Raji (cell line): ENCODE results near the gene EXOC3L2.

Source experiments
- POLR2A ChIP-seq: IDR thresholded peaks from 2 replicates; pipeline ENCODE4 v1.6.1; 2011; ENCODE audit warnings: low read depth, low read length, control low read depth; ENCODE audit not compliant: insufficient read depth

Gene EXOC3L2

DNA sequence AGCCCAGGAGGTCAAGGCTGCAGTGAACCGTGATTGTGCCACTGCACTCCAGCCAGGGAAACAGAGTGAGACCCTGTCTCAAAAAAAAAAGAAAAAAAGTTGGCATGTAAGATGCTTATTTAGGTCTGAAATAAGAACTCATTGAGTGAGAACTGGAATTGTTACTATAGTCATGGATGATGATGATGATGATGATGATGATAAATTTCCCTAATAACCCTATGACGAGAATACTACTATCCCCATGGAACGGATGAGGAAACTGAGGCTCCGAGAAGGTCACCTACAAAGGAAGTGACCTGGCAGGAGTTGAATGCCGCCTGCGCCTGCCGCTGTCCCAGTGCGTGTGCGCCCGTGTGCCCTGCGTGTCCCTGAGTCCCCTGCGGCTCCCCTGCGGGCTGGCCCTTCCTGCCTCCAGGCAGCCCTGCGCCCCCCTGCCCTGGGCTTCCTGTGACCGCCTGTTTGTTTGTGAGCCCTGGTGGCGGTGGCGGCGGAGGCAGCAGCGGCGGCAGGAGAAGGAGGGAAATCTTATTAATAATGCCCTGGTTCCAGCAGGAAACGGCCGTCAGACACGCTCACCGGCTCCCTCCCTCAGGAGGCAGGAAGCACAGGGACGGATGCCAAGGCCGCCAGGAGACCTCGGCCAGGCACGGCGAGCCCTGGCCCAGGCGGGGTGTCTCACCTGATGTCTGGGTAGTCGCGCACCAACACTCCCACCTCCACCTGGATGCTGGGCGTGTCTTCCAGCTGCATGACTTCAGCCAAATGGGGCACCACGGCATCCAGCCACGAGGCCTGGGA lies 29.6 kb downstream of the EXOC3L2 start:
- TF ChIP-seq POLR2A: no peak

DNA sequence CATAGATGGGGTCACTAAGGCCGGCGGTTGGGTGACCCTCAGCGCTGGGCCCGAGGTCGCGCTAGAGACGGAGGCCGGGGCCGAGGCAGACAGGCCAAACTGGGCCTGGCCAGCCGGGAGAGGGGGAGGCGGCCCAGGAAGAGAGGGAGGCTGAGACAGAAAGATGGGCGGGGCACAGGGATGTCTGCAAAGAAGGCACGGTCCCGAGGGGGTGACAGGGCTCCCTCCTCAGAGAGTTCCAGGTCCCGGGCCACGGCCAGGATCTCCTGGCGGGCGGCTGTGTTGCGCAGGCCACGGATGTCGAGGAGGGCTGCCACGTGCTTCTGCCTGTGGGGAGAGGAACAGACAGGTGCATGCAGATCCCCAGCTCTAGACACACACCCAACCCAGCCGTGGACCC lies 32.2 kb downstream of the EXOC3L2 start:
- no peak for TF ChIP-seq POLR2A

DNA sequence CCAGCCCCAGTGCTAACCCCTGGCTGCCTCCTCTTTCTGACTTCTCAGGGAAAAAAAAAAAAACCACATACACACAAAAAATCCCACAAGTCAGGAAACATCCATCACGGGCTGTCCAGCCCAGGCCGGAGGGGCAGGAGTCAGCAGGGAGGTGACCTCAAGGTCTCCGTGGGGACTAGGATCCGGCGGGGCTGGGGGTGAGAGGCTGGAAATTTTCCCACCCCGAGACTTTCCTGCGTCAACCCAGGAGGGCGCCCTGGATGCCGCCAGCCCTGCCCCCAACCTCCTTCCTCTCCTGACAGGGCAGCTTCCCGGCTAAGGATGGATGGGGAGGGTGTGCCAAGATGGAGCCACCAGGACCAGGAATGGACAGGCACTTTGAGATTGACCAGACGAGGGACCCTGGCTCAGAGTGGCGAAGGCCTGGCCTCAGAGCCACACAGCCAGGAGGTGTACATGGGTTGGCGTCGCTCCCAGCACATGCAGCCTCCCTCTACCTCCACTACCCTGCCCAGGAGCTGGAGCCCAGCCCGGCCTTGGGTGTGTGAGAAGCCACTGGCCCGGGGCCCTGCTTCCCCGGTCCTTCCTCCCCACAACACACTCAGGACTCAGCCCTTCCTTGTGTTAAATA lies 33.3 kb downstream of the EXOC3L2 start:
- no peak for TF ChIP-seq POLR2A

DNA sequence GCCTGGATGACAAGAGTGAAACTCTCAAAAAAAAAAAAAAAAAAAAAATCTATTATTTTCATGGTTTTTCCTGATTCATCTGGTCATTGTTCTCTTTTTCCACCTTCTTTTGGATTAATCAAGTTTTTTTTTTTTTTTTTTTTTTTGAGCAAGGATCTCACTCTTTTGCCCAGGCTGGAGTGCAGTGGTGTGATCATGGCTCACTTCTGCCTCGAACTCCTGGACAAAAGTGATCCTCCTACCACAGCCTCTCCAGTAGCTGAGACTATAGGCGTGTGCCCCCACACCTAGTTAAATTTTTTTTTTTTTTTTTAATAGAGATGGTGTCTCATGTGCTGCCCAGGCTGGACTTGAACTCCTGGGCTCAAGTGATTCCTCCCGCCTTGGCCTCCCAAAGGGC lies 38.9 kb downstream of the EXOC3L2 start:
- TF ChIP-seq POLR2A: no peak

DNA sequence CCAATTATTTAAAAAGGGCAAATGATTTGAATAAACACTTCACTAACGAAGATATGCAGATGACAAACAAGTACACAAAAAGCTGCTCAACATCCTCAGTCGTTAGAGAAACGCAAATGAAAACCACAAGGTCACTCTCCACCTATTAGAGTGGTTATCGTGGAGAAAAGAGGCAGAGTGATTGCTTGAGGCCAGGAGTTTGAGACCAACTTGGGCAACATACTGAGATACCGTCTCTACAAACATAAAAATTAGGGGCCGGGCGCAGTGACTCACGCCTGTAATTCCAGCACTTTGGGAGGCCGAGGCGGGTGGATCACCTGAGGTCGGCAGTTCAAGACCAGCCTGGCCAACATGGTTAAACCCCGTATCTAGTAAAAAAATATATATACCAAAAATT lies 39.4 kb downstream of the EXOC3L2 start:
- TF ChIP-seq POLR2A: no peak

DNA sequence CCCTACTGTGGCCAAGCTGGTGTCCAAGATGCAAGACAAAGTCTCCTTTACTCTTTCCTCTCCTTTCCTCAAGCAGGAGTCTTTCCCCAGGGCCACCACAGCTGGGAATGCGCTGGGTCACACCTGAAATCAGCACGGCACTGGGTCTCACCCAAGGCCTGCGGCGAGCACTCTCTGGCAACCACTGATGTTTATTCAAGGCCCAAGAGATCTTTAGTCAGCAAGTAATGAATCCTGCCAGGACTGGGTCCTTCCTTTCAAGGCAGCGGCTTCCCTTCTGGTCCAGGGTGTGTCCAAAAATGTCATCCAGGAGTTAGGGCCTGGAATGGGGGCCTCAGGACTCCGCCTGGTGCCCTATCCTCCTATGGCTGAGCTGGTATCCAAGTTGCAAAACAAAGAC lies 42.6 kb downstream of the EXOC3L2 start:
- TF ChIP-seq POLR2A: no peak

DNA sequence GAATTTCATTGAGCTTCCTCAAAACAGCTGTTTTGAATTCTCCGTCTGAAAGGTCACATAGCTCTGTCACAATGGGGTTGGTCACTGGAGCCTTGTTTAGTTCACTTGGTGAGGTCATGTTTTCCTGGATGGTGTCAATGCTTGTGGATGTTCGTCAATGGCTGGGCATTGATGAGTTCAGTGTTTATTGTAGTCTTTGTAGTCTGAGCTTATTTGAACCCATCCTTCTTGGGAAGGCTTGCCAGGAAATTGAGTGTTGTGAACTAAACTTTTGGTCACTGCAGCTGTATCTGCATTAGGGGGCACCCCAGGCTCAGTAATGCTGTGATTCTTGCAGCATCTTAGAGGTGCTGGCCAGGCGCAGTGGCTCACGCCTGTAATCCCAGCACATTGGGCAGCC lies 44.6 kb downstream of the EXOC3L2 start:
- TF ChIP-seq POLR2A: no peak

DNA sequence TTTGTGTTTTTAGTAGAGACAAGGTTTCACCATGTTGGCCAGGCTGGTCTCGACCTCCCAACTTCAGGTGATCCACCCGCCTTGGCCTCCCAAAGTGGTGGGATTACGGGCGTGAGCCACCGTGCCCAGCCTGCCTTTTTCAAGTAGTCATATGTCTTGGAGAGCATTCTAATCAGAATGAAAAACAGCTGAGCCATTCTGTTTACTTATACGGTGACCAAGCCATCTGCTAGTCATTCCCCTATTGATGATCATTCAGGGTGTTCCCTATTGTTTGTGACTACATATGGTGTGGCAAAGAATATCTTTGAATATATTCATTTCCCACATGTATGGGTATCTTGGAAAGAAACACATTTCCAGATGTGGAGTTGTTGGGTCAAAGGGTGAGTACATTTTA lies 49.4 kb downstream of the EXOC3L2 start:
- no peak for TF ChIP-seq POLR2A

DNA sequence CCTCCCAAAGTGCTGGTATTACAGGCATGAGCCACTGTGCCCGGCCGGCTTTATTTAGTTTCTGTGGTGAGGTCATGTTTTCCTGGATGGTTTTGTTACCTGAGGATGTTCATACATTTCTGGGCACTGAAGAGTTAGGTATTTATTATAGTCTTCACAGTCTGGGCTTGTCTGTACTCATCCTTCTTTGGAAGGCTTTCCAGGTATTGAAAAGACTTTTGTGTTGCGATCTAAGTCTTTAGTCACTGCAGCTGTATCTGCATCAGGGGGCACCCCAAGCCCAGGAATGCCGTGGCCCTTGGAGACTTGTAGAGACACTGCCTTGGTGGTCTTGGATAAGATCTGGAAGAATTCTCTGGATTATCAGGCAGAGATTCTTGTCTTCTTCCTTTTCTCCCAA lies 53.8 kb downstream of the EXOC3L2 start:
- no peak for TF ChIP-seq POLR2A

DNA sequence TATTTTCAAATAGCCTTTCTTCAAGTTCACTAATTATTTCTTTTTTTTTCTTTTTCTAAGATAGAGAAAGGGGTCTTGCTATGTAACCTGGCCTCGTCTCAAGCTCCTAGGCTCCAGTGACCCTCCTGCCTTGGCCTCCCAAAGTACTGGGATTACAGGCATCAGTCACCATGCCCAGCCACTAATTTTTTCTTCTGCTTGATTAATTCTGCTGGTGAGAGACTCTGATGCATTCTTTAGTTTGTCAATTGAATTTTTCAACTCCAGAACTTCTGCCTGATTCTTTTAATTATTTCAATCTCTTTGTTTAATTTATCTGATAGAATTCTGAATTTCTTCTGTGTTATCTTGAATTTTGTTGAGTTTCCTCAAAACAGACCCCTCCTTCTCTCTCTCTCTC lies 55.2 kb downstream of the EXOC3L2 start:
- no peak for TF ChIP-seq POLR2A

DNA sequence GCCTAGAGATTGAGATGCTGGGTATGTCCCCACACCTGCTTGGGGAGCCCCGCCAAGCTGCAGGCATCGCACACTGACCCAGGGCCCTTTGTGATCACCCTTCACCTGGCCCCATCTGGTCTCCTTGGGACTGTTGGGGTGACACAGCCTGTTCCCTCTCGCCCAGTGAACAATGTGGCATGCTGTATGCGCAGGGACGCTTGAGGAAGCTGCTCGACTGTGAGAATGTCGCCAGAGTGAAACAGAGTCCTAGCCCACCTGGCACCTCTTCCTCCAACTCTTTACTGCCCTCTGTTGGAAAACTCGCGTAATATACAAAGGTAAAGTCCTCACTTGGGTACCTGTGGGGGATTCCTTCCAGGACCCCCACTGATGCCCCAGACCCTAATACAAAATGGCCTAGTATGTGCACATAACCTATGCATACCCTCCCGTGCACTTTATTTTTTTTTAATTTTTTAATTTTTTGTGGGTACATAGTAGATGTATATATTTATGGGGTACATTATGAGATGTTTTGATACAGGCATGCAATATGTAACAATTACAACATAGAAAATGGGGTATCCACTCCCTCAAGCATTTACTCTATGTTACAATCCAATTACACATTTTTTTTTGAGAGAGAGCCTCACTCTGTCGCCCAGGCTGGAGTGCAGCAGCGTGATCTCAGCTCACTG lies 57.6 kb downstream of the EXOC3L2 start:
- TF ChIP-seq POLR2A: no peak

DNA sequence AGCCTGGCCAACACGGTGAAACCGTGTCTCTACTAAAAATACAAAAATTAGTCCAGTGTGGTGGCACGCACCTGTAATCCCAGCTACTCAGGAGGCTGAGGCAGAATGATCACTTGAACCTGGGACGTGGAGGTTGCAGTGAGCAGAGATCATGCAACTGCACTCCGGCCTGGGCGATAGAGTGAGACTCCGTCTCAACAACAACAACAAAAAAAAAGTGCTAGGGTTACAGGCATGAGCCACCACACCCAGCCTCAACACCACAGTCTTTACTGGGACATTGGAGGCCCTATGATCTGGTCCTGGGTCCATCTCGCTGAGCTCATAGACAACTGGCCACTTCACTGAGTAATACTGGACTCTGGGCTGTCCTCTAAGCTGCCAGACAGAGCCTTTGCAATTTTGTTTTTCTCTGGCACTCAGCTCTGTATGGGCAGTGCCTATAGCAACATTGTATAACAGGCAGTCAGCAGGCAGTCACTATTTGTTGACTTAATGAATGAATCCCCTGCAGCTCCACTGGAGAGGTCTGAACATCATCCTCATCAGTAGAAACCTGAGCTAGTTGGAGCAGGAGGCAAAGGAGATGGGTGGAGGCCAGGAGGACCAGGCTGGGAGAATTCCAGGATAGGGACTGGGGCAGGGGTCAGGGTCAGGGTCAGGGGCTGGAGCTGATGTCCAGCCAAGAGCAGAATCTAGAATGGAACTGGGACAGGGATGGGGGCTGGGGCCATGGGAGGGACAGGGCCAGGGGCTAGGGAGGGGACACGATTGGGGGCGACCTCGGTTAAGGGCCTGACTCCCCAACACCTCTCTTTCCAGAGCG lies 58.5 kb downstream of the EXOC3L2 start:
- TF ChIP-seq POLR2A: no peak

DNA sequence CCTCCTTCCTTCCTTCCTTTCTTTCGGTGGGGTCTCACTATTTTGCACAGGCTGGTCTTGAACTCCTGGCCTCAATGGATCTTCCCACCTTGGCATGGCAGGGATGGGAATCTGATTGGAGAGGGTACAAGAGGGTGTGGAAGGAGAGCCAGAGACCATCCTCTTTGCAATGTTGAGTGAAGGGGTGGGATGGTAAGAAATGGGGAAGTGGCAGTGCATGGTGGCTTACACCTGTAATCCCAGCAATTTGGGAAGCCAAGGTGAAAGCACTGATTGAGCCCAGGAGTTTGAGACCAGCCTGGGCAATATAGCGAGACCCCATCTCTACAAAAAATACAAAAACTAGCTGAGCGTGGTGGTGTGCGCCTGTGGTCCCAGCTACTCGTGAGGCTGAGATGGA lies 61.1 kb downstream of the EXOC3L2 start:
- no peak for TF ChIP-seq POLR2A

DNA sequence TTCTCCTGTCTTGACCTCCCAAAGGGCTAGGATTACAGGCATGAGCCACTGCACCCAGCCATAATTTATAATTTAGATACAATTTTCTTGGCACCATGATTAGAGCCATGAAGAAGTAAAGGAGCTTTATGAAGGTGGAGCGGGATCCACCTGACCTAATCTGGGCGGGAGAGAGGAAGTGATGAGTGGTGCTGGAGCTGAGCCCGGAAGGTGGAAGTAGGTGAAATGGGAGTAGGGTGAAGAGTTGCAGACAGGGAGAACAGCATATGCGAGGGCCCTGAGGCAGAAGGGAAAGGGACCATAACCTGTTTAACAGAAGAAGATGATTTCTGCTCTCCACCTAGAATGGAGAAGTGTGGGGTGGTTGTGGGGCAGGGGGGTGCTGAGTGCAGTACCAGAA lies 62.4 kb downstream of the EXOC3L2 start:
- no peak for TF ChIP-seq POLR2A

DNA sequence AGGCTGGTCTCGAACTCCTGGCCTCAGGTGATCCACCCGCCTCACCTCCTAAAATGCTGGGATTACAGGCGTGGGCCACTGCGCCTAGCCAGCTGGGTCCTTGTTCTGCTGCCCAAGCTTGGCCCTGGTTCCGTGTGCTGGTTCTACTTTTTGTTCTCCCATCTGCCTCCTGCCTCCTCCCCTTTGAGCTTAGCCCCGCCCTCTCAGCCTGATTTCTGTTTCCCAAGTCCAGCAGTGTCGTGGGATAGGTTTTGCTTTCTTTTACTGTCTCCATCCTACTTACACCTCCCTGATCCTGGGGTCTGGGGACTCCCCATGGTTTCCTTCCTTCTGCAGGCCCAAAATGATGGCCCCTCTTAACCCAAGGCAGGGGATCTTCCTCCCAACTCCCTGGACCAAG lies 64.3 kb downstream of the EXOC3L2 start:
- no peak for TF ChIP-seq POLR2A
